ENCODE data around the gene NAV3.

DNA sequence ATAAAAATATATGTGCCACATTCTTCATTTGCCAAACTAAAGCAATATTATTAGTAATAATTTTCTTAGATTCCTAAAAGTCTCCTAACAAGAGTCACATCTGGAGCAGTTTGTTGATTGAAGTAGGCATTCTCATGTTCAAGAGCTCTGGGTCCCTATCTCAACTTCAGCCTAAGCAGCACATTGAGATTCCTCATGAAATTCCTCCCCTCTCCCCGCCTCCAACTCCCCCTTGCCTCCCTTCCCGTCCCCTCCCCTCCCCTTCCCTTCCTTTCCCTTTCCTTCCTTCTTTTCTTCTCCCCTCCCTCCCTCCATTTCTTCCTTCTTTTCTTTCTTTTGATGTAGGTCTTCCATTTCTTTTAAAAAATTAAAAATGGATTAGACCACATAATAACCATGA is 48.7 kb upstream of the NAV3 start:
- no peak for TF ChIP-seq POLR2A (IDR thresholded peaks at IDR 0.05)
- no peak for TF ChIP-seq EP300 (IDR thresholded peaks at IDR 0.05)
- no peak for TF ChIP-seq CTCF (IDR thresholded peaks at IDR 0.05)
